ENCODE results near the gene LHX1.

DNA sequence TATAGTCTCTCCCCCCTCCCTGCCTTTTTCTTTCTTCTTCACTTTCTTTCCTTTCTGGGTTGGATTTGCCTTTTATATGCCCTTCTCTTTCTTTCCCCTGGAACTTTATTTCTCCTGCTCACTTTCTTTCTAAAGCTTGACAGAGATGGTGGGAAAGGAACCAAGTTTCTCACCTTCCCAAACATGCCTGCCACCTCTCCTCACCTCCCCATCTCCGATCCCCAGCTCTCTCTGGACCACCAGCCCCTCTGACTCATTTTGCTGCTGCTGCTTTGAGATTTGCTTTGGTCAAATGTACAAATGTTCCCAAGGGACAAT lies 6.7 kb upstream of the LHX1 start:
- TF ChIP-seq, protein P1, sequence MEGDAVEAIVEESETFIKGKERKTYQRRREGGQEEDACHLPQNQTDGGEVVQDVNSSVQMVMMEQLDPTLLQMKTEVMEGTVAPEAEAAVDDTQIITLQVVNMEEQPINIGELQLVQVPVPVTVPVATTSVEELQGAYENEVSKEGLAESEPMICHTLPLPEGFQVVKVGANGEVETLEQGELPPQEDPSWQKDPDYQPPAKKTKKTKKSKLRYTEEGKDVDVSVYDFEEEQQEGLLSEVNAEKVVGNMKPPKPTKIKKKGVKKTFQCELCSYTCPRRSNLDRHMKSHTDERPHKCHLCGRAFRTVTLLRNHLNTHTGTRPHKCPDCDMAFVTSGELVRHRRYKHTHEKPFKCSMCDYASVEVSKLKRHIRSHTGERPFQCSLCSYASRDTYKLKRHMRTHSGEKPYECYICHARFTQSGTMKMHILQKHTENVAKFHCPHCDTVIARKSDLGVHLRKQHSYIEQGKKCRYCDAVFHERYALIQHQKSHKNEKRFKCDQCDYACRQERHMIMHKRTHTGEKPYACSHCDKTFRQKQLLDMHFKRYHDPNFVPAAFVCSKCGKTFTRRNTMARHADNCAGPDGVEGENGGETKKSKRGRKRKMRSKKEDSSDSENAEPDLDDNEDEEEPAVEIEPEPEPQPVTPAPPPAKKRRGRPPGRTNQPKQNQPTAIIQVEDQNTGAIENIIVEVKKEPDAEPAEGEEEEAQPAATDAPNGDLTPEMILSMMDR (conservative IDR thresholded peaks at IDR 0.05 in 1 of 2, IDR thresholded peaks at IDR 0.05 in 1 of 2; ENCODE audit: low read depth in 1 of 2, low read length in 2 of 2) = no peak
- no peak for TF ChIP-seq EZH2 (IDR thresholded peaks at IDR 0.05; ENCODE audit: low read length, missing control alignments)

Data from fibroblast of lung (primary cell).